Gastrocnemius medialis (tissue), 4 donors: ENCODE results near the gene NCOA7.

Source experiments
- POLR2A ChIP-seq, 2 donors: fragments of 450-650 bp; IDR thresholded peaks; one replicate each; pipeline ENCODE4 v1.6.1; 2017; ENCODE audit warnings: antibody characterized with exemption in 2 of 2, mild to moderate bottlenecking in 2 of 2, moderate library complexity in 2 of 2
- TF ChIP-seq, protein P1 (sequence below), 5 experiments: fragments of 450-650 bp in 3 of 5; fragments of 200-600 bp in 2 of 5; sonication (generic) in 2 of 5; IDR thresholded peaks in 4 of 5; conservative IDR thresholded peaks in 1 of 5; 1 replicate in 4 of 5; 2 replicates in 1 of 5; pipeline ENCODE4 v1.5.1; 2016 to 2019; ENCODE audit warnings: antibody characterized with exemption in 5 of 5, mild to moderate bottlenecking in 3 of 5, moderate library complexity in 3 of 5

DNA sequence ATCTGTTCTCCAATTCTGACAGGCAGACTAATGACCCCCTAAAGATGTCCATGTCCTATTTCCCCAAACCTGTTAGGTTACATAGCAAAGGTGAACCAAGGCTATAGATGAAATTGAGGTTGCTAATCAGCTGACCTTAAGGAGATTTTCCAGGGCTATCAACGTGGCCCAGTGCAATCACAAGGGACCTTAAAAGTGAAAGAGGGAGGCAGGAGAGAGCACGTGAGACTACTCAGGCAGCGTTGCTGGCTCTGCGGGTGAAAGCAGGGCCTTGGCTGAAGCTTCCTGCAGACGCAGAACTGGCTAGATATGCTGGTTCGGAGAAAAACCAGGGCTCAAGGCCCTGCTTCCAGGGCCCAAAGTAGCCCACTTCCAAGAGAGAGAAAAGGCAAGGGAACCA is 78.7 kb downstream of the NCOA7 start:
- no peak for TF ChIP-seq POLR2A (IDR thresholded peaks at IDR 0.05)
- TF ChIP-seq, protein P1, sequence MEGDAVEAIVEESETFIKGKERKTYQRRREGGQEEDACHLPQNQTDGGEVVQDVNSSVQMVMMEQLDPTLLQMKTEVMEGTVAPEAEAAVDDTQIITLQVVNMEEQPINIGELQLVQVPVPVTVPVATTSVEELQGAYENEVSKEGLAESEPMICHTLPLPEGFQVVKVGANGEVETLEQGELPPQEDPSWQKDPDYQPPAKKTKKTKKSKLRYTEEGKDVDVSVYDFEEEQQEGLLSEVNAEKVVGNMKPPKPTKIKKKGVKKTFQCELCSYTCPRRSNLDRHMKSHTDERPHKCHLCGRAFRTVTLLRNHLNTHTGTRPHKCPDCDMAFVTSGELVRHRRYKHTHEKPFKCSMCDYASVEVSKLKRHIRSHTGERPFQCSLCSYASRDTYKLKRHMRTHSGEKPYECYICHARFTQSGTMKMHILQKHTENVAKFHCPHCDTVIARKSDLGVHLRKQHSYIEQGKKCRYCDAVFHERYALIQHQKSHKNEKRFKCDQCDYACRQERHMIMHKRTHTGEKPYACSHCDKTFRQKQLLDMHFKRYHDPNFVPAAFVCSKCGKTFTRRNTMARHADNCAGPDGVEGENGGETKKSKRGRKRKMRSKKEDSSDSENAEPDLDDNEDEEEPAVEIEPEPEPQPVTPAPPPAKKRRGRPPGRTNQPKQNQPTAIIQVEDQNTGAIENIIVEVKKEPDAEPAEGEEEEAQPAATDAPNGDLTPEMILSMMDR (IDR thresholded peaks at IDR 0.05 in 4 of 5, conservative IDR thresholded peaks at IDR 0.05 in 1 of 5), result no peak
